Ishikawa (cell line): ENCODE data around the gene HOXC6.

Experiments used
- EGR1 ChIP-seq: IDR thresholded peaks from 2 replicates; pipeline ENCODE4 v1.6.1; 2012
- EP300 ChIP-seq: IDR thresholded peaks from 2 replicates; pipeline ENCODE4 v1.6.1; 2012; ENCODE audit warnings: borderline replicate concordance
- NFIC ChIP-seq: IDR thresholded peaks from 2 replicates; pipeline ENCODE4 v1.6.1; 2012
- TAF1 ChIP-seq: IDR thresholded peaks from 2 replicates; pipeline ENCODE4 v1.6.1; 2012; ENCODE audit warnings: low read depth, mild to moderate bottlenecking
- TCF12 ChIP-seq: IDR thresholded peaks from 2 replicates; pipeline ENCODE4 v1.6.1; 2012; ENCODE audit warnings: low read depth
- TEAD4 ChIP-seq: IDR thresholded peaks from 2 replicates; pipeline ENCODE4 v1.6.1; 2012
- YY1 ChIP-seq: IDR thresholded peaks from 2 replicates; pipeline ENCODE4 v1.6.1; 2012; ENCODE audit warnings: low read depth
- TF ChIP-seq, protein P1 (sequence below): IDR thresholded peaks from 2 replicates; pipeline ENCODE4 v1.6.1; 2012; ENCODE audit warnings: low read depth, mild to moderate bottlenecking
- TF ChIP-seq, protein P2 (sequence below): IDR thresholded peaks from 2 replicates; pipeline ENCODE4 v1.6.1; 2012
- TF ChIP-seq, protein P3 (sequence below): IDR thresholded peaks from 2 replicates; pipeline ENCODE4 v1.6.1; 2012

DNA sequence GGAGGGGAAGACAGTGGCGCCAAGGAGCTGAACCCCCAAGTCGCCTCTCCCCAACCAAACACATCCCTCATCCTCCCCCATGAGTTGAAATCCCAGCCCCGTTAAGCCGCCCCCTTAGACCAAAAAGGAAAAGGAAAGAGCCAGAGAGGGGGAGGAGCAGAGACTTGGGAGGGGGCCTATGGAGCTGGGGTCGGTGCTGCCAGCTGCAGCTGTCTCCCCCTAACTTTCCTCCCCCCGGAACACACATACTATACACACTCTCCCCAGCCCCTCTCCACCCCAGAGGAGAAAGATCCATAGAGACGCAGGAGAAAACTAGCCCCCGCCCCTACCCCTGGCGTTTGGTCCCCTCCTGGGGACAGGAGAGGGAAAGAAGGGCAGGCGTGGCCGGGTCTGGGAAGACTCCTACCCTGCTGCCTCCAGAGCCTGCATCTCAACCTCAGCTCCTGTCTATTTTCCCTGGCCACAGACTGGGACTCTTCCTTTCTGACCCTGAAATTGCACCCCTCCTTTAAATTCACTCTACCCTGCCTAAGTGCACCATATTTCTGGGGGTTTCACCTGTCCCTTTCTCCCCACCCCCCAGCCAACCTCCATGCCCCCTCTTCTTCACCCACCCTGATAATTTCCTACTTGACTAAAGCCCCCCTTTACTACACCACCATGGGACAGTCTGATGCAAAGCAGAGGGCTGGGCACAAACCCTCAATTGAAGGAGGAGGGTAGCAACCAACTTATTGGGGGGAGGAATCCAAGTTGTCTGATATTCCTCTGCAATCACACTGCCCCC lies 29.9 kb upstream of the HOXC6 start:
- TF ChIP-seq YY1 (no peak), TEAD4 (no peak), EGR1 (no peak), TCF12 (no peak), TAF1 (no peak), EP300 (no peak), NFIC (no peak)
- TF ChIP-seq, protein P1, sequence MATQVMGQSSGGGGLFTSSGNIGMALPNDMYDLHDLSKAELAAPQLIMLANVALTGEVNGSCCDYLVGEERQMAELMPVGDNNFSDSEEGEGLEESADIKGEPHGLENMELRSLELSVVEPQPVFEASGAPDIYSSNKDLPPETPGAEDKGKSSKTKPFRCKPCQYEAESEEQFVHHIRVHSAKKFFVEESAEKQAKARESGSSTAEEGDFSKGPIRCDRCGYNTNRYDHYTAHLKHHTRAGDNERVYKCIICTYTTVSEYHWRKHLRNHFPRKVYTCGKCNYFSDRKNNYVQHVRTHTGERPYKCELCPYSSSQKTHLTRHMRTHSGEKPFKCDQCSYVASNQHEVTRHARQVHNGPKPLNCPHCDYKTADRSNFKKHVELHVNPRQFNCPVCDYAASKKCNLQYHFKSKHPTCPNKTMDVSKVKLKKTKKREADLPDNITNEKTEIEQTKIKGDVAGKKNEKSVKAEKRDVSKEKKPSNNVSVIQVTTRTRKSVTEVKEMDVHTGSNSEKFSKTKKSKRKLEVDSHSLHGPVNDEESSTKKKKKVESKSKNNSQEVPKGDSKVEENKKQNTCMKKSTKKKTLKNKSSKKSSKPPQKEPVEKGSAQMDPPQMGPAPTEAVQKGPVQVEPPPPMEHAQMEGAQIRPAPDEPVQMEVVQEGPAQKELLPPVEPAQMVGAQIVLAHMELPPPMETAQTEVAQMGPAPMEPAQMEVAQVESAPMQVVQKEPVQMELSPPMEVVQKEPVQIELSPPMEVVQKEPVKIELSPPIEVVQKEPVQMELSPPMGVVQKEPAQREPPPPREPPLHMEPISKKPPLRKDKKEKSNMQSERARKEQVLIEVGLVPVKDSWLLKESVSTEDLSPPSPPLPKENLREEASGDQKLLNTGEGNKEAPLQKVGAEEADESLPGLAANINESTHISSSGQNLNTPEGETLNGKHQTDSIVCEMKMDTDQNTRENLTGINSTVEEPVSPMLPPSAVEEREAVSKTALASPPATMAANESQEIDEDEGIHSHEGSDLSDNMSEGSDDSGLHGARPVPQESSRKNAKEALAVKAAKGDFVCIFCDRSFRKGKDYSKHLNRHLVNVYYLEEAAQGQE: no peak
- TF ChIP-seq, protein P2, sequence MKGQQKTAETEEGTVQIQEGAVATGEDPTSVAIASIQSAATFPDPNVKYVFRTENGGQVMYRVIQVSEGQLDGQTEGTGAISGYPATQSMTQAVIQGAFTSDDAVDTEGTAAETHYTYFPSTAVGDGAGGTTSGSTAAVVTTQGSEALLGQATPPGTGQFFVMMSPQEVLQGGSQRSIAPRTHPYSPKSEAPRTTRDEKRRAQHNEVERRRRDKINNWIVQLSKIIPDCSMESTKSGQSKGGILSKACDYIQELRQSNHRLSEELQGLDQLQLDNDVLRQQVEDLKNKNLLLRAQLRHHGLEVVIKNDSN: no peak
- TF ChIP-seq, protein P3, sequence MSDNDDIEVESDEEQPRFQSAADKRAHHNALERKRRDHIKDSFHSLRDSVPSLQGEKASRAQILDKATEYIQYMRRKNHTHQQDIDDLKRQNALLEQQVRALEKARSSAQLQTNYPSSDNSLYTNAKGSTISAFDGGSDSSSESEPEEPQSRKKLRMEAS: no peak
